OCI-LY3 (cell line): ENCODE results near the gene MAPKAP1.

Experiments used
- CTCF ChIP-seq: fragments of 200-600, 300-600 bp; sonication (generic); IDR thresholded peaks from 2 replicates; pipeline ENCODE4 v1.5.1; 2014; ENCODE audit warnings: antibody characterized with exemption, low read length, low read depth
- EZH2phosphoT487 ChIP-seq: fragments of 200-600 bp; shearing (Covaris generic); IDR thresholded peaks from 2 replicates; pipeline ENCODE4 v1.6.1; 2018; ENCODE audit warnings: antibody characterized with exemption, mixed run types, low read depth

GRCh38 chr9:125529107-125529506 is 177.9 kb downstream of the MAPKAP1 start:
- TF ChIP-seq CTCF = no peak
- no peak for TF ChIP-seq EZH2phosphoT487
